RWPE1 (cell line): ENCODE results near the gene PKP4.

Experiments used
- CTCF ChIA-PET: fragments of 350-600 bp; sonication (Branson Sonifier 250); formaldehyde crosslinking; extraction: SDS; loops from one replicate; lab custom pipeline; 2021; lab: Yijun Ruan, JAX
- POLR2A ChIA-PET: fragments of 400-600 bp; formaldehyde crosslinking; extraction: SDS; loops from one replicate; lab custom pipeline; 2020; ENCODE audit warnings: antibody characterized with exemption; ENCODE audit not compliant: low non-redundant PET; lab: Yijun Ruan, JAX
- DNase-seq: peaks from one replicate; pipeline ENCODE4 v3.0.0; 2012; ENCODE audit warnings: low spot score
- H3K27ac ChIP-seq: fragments of 450-650 bp; 2 replicates; pipeline ENCODE4 v1.5.1; 2017
- TF ChIP-seq, protein P1 (sequence below): fragments of 450-650 bp; conservative IDR thresholded peaks from 2 replicates; pipeline ENCODE4 v1.5.1; 2017; ENCODE audit warnings: low read depth, mild to moderate bottlenecking

PKP4 gene

DNA sequence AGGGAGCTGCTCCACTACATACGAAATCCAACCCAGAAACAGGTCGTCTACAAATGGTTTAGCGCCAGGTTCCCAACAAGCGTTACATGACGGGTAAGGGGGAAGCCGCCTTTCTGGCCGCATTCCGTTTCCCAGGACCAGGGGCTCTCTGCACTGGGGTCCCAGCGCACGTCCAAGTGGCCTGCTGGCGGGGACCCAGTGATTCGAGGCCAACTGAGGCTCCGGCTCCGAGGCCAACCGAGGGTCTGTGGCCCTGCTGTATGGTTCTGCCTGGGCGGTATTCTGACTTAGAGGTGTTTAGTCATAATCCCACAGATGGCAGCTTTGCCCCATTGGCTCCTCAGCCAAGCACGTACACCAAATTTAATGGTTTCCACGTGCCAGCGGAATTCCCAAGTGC lies 127.2 kb downstream of the PKP4 start:
- H3K27ac ChIP-seq, result no peak overlapping the region
- CTCF ChIA-PET, result no interaction called here
- TF ChIP-seq, protein P1, sequence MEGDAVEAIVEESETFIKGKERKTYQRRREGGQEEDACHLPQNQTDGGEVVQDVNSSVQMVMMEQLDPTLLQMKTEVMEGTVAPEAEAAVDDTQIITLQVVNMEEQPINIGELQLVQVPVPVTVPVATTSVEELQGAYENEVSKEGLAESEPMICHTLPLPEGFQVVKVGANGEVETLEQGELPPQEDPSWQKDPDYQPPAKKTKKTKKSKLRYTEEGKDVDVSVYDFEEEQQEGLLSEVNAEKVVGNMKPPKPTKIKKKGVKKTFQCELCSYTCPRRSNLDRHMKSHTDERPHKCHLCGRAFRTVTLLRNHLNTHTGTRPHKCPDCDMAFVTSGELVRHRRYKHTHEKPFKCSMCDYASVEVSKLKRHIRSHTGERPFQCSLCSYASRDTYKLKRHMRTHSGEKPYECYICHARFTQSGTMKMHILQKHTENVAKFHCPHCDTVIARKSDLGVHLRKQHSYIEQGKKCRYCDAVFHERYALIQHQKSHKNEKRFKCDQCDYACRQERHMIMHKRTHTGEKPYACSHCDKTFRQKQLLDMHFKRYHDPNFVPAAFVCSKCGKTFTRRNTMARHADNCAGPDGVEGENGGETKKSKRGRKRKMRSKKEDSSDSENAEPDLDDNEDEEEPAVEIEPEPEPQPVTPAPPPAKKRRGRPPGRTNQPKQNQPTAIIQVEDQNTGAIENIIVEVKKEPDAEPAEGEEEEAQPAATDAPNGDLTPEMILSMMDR, result no peak

DNA sequence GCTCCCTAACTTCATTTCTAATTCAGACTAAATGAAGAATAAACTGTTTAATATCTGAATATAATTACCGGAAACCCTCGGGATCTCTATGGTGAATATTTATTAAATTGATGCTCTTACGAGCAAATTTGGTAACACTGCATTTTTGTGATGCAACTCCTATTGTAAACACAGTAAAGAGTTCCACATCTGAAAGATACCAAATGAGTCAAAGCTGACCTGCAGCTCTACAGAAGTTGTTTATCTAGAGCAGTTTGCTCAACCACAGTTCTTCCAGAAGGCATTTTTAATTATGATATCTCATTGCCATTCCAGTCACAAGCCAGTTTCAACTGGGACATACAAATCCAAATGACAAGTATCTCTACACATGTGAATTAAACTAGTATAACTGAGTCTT lies 129.7 kb downstream of the PKP4 start:
- ChIA-PET CTCF (interaction anchor here (0.6 kb wide), 1 partner anchor 25 kb away, joined by 4 read pairs; no protein-coding TSS in a partner anchor), POLR2A (no interaction called here)
- TF ChIP-seq, protein P1, result no peak
- no peak overlapping the region for H3K27ac ChIP-seq
- DNase-seq, result peak; percentile 38

More for the DNA sequence above, 127.2 kb downstream of the PKP4 start:
- POLR2A ChIA-PET, result no interaction called here
- no peak for DNase-seq

DNA sequence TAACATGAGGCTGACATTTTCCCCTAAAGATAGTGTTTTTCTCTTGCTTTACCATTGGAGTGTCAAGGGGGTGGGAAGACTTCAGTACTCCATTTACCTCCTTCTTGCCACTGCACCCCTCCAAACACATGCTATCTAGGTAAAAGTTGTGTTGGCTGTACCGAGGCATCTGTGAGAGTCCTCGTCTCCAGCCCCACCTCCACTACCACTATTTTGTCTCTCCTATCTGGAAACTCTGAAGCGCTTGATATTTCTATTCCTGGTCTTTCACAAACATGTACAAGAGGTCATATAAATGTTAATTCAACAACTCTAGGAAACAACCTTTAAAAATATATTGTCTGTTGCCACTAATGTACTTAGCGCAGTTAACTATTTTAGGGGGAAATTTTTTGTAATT lies 132.6 kb downstream of the PKP4 start:
- no peak for DNase-seq
- CTCF ChIA-PET, result no interaction called here
- TF ChIP-seq, protein P1, result no peak
- POLR2A ChIA-PET, result no interaction called here
- no peak overlapping the region for H3K27ac ChIP-seq

DNA sequence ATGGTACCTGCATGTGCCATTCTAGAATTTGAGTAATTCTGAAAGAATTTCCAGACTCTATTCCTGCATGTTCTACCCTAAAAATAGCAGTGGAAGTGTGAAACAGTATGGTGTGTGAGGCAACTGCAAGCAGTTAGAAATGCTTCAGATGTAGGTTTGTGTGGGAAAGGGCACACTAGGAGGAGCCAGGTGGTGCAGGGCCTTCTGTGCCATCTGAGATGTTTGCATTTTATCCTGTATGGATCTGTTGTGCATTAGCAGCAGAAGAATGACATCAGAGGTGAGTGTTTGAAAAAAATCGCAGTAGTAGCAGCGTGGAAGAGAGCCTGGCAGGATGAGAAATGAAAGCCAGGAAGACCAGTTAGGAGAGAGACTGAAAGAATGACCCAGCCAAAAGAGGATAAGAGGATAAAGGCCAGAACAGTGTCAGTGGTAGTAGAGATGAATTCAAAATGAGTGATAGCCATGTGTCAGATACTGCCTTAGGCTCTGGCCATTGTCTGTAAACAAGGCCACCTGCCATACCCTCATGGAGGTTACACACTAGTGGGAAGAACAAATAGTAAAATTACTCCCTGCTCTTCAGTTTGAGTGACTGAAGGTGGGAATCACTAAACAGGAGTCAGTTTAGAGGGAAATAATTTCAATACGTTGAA lies 142.2 kb downstream of the PKP4 start:
- H3K27ac ChIP-seq, result no peak overlapping the region
- ChIA-PET CTCF (interaction anchor here (0.8 kb wide), 1 partner anchor 1608 kb away, joined by 3 read pairs; no protein-coding TSS in a partner anchor), POLR2A (no interaction called here)
- TF ChIP-seq, protein P1, result no peak
- no peak for DNase-seq

DNA sequence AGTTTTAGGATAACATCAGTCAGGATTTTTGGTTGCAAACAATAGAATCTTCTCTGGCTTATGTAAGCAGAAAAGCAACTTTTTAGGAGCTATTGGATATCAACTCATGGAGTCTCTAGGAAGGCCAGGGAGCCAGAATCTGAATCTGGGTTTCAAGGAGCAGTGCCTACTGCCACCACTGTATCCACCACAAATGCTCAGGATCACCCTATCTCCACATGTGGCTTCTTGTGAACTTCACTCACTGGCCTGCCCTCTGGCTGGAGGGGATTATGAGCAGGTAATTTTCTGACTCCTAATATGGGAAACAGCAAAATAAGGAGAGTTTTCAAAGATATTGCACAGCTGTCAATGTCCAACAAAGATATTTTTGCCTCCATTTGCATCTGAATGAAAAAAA lies 142.9 kb downstream of the PKP4 start:
- CTCF ChIA-PET, result interaction anchor here (0.8 kb wide), 1 partner anchor 1608 kb away, joined by 3 read pairs; no protein-coding TSS in a partner anchor
- POLR2A ChIA-PET, result no interaction called here
- peak; percentile 8 for DNase-seq
- TF ChIP-seq, protein P1, result no peak
- H3K27ac ChIP-seq, result peak overlapping the region; percentile 54; the same call in 1 of the 2 replicates

DNA sequence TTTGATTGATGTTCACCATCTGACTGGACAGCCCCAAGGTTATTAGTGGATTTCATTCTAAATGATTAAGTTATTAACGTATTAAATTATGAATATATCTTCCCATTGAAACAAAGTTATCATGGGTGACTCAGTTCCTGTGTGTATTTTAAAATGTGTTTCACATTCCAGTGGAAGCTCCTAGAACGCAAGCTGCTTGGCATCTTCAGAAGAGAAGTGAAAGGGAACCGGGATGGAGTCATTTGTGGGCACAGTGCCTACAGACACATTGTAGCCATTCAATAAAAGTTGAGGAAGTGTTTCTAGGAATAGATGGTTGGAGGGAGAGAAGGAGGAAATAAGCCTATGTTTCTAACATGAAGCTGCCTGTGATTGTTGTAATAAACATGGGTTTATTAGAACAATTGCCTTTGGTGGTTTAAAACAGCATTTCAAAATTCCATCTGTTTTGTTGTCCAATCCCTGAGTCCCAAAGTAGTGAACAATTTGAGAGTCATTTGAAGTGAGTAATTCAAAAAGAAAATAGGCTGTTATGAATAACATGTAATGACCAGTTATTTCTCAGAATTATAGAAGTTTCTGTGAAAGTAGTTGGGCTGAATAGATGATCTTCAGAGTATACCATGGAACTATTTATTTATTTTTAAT lies 143.5 kb downstream of the PKP4 start:
- TF ChIP-seq, protein P1, result no peak
- H3K27ac ChIP-seq, result no peak overlapping the region
- peak; percentile 80 for DNase-seq
- ChIA-PET CTCF (interaction anchor here (0.8 kb wide), 1 partner anchor 1607 kb away, joined by 3 read pairs; no protein-coding TSS in a partner anchor), POLR2A (no interaction called here)
